ENCODE measurements around the gene ITGBL1. TPM values are rescaled to one million over a fixed set of nuclear protein-coding genes. Genes with fewer than 3 reads are reported as not detected.

The ITGBL1 gene
- total and polyA plus RNA-seq, 2 of the 8 experiments (the other 6 are each of a cell fraction or from before 2014, with no cell fraction given), result not detected

DNA sequence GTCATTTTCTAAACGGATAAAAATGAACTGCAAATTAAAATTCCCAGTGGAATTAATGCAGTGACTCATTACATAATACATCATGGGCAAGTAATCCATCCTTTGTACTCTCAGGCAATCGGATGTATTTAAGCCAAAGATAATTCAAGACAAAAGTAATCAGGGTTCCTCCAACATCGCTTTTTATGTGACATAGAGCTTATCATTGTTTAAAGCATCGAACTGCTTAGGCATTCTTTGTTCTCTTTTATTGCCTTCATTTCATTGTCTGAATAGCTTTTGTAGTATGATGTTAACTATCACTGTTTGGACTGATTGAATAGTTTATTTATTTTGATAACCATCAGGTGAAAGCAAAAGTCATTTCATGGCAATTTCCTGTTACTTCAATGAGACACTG lies 209.4 kb downstream of the ITGBL1 start:
- Histone ChIP-seq H3K4me2 (ENCODE audit: insufficient read depth in 1 of 2, low read depth in 2 of 2, low read length in 2 of 2) (no peak overlapping the region), H3K14ac (ENCODE audit: insufficient read length) (no peak overlapping the region), H3K36me3 (ENCODE audit: control insufficient read depth in 2 of 4, insufficient read depth in 4 of 4, low read length in 3 of 4) (no peaks in the 10 kb centered on the region), H4K20me1 (replicated peaks in 1 of 2; ENCODE audit: control insufficient read depth in 1 of 2, insufficient read depth in 2 of 2, low read length in 2 of 2) (no peaks in the 10 kb centered on the region), H2BK15ac (ENCODE audit: low read length) (no peak overlapping the region), H2BK20ac (ENCODE audit: low read length) (no peak overlapping the region), H4K5ac (ENCODE audit: insufficient read length, low read depth, low read length) (no peak overlapping the region), H3K79me2 (ENCODE audit: control insufficient read depth in 1 of 2, insufficient read depth in 2 of 2, low read length in 2 of 2) (no peaks in the 10 kb centered on the region), H3K56ac (replicated peaks; ENCODE audit: insufficient read length, low read depth, low read length) (no peak overlapping the region), H3K79me1 (ENCODE audit: low read depth, low read length) (no peaks in the 10 kb centered on the region), H2AK5ac (ENCODE audit: low read depth, low read length) (no peak overlapping the region), H3K4ac (replicated peaks; ENCODE audit: insufficient read length, low read depth, low read length) (no peak overlapping the region), H2BK5ac (ENCODE audit: low read depth, low read length) (no peak overlapping the region), H4K8ac (ENCODE audit: extremely low read depth, insufficient read depth, low read length) (no peak overlapping the region), H2AFZ (ENCODE audit: low read length) (no peak overlapping the region), H3K27ac (ENCODE audit: low read depth, low read length) (no peak overlapping the region), H3K18ac (ENCODE audit: extremely low read depth, low read length) (no peak overlapping the region), H4K91ac (replicated peaks; ENCODE audit: insufficient read length, low read length) (no peak overlapping the region), H3K27me3 (replicated peaks in 1 of 4; ENCODE audit: control insufficient read depth in 3 of 4, extremely low read depth in 1 of 4, insufficient read depth in 3 of 4, low read length in 3 of 4) (no peaks in the 10 kb centered on the region), H3K9me3 (ENCODE audit: insufficient read depth in 2 of 2, low read depth in 1 of 2, low read length in 1 of 2) (no peaks in the 10 kb centered on the region), H2BK12ac (ENCODE audit: low read depth, low read length) (no peak overlapping the region), H3K23me2 (ENCODE audit: low read depth, low read length) (no peaks in the 10 kb centered on the region), H3K4me3 (ENCODE audit: extremely low read depth in 1 of 4, insufficient read depth in 2 of 4, low read depth in 3 of 4, low read length in 4 of 4) (no peak overlapping the region), H3K9ac (replicated peaks in 1 of 4; ENCODE audit: extremely low read depth in 1 of 4, low read depth in 3 of 4, low read length in 3 of 4) (no peak overlapping the region), H3K23ac (ENCODE audit: insufficient read length) (no peak overlapping the region), H3K4me1 (replicated peaks in 1 of 4; ENCODE audit: control insufficient read depth in 3 of 4, insufficient read depth in 4 of 4, low read length in 3 of 4) (no peaks in the 10 kb centered on the region), H2BK120ac (replicated peaks; ENCODE audit: low read depth, low read length) (no peak overlapping the region)
- no peak for FAIRE-seq
- ChIA-PET CTCF (ENCODE audit: partially characterized antibody) (no interaction called here), POLR2A (ENCODE audit: partially characterized antibody) (no interaction called here)
- WGBS, 2 experiments (ENCODE audit: extremely low coverage in 1 of 2, insufficient coverage in 1 of 2, insufficient read length in 1 of 2, insufficient replicate concordance in 2 of 2, low coverage in 1 of 2, low lambda C conversion rate in 2 of 2, missing lambda C conversion rate in 1 of 2), result 66% methylated on average over 4 of the region's 4 CpGs; no CpG with 5 or more reads in 1 of the 2 experiments
- no peak for DNase-seq (ENCODE audit: low read depth in 1 of 2, low spot score in 2 of 2)
- TF ChIP-seq CHD1 (IDR thresholded peaks at IDR 0.05; ENCODE audit: low read depth, low read length), result no peak
- TF ChIP-seq CEBPB (IDR thresholded peaks at IDR 0.05; ENCODE audit: low read depth, low read length), result no peak
- TF ChIP-seq HDAC2 (IDR thresholded peaks at IDR 0.05; ENCODE audit: borderline replicate concordance in 1 of 2, low read depth in 2 of 2, low read length in 2 of 2), result no peak
- TF ChIP-seq SRF (IDR thresholded peaks at IDR 0.05; ENCODE audit: low read depth, low read length), result no peak
- no peak for TF ChIP-seq CHD2 (IDR thresholded peaks at IDR 0.05; ENCODE audit: low read length)
